ENCODE data around the gene PRXL2A.

GRCh38 chr10:80474941-80475340 lies 66.6 kb downstream of the PRXL2A start:
- TF ChIP-seq EZH2 (IDR thresholded peaks at IDR 0.05; ENCODE audit: insufficient read depth, low read length): no peak
- TF ChIP-seq, protein P1, sequence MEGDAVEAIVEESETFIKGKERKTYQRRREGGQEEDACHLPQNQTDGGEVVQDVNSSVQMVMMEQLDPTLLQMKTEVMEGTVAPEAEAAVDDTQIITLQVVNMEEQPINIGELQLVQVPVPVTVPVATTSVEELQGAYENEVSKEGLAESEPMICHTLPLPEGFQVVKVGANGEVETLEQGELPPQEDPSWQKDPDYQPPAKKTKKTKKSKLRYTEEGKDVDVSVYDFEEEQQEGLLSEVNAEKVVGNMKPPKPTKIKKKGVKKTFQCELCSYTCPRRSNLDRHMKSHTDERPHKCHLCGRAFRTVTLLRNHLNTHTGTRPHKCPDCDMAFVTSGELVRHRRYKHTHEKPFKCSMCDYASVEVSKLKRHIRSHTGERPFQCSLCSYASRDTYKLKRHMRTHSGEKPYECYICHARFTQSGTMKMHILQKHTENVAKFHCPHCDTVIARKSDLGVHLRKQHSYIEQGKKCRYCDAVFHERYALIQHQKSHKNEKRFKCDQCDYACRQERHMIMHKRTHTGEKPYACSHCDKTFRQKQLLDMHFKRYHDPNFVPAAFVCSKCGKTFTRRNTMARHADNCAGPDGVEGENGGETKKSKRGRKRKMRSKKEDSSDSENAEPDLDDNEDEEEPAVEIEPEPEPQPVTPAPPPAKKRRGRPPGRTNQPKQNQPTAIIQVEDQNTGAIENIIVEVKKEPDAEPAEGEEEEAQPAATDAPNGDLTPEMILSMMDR (IDR thresholded peaks at IDR 0.05; ENCODE audit: insufficient read depth, low read depth, low read length): no peak
